NCI-H82 (cell line): ENCODE results near the gene OR2T2.
"Not testable (repeated sequence)": the region's sequence is repeated elsewhere in the genome, so short reads cannot be mapped to it uniquely, and the experiment has no call there.

Experiments
- DNase-seq: peaks from one replicate; lab custom pipeline; 2025; lab: John Stamatoyannopoulos, UW

OR2T2 gene

DNA sequence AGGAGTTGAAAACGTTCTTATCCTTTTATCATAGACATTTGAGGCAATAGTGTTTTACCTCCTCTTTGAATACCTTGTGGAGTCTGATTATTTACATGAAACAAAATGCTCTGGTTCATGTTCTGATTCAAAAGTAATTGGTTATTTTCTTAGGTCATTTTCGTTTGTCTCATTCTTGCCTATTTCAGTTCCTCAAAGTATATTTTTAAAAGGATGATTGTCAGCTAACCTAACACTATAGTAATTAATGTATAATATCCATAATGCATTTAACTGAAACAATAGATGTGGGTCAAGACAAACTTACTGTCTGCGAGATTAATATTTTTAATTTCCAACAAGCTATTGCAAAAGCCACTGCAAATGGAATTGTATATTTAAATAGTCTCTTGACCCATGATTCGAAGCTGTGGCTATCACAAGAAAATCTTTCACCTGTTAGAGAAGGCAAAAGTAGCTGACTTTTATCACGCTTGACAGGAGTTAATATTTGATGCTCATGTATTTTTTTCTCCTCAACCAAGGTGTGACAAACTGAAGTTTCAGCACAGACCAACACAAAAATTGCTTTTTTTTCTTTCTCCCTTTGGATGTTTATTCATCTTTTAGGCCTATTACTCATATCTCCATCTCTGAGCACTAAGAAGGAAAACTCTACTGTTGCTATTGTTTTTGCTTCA, 5.2 kb downstream of the OR2T2 start:
- DNase-seq, result not testable (repeated sequence)

DNA sequence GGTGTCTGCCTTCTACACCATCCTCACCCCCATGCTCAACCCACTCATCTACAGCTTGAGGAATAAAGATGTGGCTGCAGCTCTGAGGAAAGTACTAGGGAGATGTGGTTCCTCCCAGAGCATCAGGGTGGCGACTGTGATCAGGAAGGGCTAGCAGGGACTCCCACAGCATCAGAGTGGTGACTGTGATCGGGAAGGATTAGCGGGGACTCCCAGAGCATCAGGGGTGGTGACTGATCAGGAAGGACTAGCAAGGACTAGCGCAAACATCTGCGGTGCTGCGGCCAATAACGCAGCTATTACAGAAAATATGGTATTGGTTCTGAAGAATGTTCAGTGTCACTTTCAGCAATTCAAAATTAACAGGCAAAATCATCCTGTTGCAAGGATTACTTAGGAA, 8.2 kb downstream of the OR2T2 start:
- DNase-seq, result not testable (repeated sequence)

DNA sequence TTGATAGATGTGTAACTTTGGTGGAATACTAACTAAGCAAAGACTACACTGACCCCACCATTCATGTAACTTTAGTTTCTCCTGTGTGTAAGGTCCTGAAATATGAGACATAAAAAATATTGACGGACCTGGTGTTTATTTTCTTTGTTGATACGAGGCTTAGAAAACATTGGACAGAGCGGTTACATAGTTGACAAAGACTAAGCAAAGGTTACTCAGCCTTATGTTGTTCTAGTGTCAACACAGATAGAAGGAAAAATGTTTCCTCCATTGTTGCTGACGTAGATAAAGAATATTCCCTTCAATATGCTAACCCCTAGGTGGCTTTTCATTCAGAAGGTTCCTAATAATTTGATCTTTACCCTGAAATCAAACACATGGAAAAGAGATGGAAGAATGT, 9.6 kb downstream of the OR2T2 start:
- DNase-seq, result not testable (repeated sequence)

DNA sequence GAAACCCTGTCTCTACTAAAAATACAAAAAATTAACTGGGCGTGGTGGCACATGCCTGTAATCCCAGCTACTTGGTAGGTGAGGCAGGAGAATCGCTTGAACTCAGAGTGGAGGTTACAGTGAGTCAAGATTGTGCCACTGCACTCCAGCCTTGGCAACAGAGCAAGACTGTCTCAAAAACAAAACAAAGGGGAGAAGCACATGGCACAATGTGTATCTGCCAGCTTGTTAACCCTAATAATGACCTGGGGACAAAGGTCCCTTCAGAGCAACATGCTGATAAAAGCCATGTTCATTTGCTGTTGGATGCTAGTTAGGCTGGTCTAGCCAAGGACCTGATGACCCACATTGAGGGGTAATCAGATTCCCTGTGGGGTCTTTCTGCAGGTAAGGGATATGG, 11.2 kb downstream of the OR2T2 start:
- DNase-seq, result not testable (repeated sequence)

DNA sequence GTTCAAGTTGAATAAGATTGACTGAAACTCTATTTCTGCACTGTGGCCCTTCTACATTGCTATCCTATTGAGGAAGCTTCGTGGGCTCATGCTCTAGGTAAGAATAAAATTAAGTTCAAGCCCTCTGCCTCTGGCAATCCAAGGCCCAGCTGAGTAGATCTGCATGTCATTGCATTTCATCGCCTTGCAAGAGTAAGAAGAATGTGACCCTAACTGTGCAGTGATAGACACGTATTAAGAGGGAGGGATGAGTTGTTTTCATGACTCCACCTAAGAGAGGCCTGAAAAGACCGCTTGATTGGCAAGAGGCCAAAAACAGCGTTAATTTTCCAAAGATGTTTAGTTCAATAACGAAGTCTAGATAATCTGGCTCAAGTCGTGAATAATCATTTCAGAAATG, 13.7 kb downstream of the OR2T2 start:
- not testable (repeated sequence) for DNase-seq

DNA sequence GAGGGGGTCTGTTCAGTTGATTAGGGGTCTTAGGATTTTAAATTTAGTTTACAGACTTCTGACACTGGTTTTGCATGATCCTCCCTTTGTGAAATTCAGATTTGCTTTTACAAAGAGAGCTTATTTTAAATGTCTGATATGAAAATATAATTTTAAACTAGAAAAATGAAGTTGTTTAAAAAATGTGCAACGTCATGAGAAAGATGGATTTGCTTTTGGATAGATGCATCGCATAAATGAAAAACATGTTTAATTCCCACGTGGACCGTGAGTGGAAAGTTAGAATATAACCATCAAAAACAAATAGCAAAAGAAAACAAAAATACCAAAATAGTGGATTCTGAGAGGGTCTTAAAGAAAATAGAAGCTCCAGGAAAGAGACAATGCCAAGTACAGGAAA, 25.7 kb downstream of the OR2T2 start:
- DNase-seq, result no peak

DNA sequence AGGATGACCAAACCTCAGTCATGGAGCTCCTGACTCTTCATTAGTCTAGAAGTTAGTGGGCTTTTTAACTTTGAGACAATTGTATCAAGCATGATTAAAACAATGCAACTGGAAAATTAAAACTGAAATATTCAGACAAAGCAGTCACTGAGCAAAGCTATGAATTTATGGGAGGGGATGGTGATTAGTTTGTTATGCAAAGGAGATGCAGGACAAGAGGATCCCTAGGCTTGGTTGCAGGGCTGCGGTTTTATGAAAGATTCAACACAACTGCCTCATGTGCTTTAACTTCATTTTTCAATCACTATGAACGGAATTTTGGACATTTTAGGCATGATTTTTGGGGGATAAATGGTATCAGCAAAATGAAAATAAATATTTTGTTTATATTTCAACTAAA, 26.7 kb downstream of the OR2T2 start:
- DNase-seq, result not testable (repeated sequence)

DNA sequence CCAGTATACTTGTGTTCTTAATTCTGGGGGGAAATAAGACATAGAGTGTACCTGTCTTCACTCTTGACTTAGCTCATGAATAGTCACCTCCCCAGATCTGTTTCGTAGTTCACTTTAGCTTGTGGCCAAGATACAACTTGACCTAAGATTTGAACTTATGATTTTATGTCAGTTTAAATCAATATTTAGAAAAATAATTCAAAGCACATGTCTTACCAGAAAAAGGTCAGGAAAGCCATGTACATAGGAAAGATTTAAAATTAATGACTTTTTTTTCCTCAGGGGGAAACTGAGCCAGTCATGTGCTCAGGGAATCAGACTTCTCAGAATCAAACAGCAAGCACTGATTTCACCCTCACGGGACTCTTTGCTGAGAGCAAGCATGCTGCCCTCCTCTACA, 27.6 kb downstream of the OR2T2 start, which contains the start of gene OR2T3:
Gene OR2T3 (plus strand): TSS at position 301 of the 400 bp plus-strand sequence. CDS start 0 bp downstream, at position 301.
- not testable (repeated sequence) for DNase-seq

DNA sequence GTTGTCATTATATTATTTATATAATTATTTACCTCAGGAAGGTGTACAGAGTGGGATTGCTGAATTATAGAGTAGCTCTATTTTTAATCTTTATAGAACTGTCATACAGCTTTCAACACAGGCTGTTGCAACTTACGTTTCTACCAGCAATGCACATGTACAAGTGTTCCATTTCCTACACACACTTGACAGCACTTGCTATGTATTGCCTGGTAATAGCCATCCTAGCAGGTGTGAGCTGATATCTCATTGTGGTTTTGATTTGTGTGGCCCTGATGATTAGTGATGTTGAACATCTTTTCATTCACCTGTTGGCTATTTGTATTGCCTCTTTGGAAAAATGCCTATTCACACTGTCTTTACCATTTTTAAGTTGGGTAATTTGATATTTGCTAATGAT, 30.2 kb downstream of the OR2T2 start:
- not testable (repeated sequence) for DNase-seq

DNA sequence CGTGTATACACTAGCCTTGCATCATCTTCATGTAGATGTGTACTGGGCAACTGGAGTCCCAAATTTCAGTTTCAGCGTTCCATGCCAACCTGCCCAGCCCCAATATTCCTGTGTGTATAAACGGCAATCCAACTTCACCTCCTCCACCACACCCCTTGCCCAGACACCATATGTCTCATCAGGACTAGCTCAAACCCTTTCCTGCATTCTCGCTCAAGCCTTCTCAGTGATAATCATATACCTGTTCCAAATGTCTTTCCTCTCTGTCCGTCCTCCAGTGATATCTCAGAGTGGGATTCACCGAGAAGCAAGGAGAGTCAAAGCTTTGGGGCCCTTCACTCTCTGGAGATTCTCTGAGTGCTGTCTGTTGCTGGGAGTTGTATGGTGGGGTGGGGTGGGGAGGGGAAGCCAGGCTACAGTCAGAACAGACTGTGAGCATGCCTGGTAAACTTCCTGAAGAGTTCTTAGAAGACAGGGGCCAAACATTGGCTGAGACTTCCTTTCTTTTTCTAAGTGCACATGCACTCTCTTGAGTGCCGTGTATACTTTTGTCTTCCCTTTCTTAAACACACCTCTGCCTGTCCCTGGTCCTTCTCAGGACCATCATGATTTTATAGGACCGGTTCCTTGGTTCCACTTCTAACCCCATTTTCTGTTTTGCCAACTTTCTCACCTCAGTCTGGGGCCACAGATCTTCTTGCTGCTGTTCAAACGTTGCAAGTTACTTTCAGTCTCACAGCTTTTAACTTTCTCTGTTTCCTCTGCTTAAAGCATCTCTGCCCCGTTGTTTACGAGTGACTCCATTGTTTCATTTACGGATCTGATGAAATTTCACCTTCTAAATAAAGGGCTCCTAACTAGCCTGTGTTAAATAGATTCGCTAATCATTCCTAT, 36.5 kb downstream of the OR2T2 start:
- not testable (repeated sequence) for DNase-seq

DNA sequence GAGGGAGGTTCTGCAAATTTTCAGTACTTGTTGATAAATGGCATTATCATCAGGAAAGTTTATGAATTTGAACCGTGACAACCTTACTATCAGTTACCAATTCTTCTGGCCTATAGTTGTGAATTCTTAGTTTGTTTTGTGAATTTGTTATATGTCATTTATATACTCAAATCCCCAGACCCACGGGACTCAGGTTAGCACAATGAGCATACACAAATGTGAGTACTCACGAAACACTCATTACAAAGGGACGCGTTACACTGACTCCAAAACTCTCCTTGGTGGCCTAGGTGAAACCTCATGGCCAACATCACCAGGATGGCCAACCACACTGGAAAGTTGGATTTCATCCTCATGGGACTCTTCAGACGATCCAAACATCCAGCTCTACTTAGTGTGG, 42.9 kb downstream of the OR2T2 start, which contains the start of gene OR2T5:
Gene OR2T5 (plus strand): TSS at position 301 of the 400 bp plus-strand sequence. CDS start 0 bp downstream, at position 301.
- DNase-seq, result not testable (repeated sequence)

DNA sequence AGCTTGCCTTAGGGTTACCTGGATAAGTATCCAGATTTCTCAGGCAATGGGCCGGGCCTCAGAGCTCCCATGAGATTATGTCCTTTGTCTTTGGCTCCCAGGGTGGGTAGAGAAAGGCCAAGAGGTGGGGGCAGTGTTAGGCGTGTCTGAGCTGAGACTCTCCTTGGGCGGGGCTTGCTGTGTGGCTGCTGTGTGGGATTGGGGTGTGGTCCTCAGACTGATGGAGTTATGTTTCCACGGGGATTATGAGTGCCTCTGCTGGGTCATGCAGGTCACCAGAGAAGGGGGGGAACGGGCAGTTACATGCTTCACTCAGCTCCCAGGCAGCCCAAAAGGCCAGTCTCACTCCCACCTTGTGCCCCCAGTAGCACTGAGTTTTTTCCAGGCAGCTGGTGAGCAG, 51.2 kb downstream of the OR2T2 start:
- DNase-seq, result not testable (repeated sequence)

DNA sequence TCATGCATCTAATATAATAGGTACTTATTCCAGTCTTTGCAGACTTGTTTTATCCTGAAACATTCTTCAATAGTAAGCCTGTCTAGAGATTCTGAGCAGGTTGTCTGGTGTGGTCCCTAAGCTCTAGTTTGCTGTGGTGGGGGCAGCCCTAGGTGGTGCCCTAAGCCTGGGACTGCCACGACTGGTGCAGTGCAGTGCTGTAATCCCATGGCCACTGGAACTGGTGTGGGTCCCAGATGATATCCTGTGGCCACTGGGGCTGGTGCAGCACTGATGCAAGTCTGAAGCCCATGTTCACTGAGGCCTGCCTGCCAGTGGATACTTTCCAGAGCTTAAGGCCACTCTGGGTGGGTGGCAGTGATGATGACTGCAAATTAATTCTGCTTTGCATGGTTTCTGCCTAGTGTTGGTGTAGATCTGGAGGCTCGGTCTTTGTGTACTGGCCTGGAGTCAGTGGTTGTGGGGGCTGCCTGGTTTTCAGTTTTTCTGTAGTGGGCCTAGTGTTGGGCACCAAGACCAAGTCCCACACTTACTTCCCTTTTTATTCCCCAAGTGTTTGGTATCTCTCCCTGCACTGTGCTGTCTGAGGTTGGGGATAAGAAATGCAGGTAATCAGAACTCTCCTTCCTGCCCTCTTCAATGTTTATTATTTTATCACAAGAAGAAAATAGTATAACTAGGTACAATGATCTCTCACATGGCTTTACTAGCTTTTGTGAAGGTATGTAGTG, 55.0 kb downstream of the OR2T2 start:
- not testable (repeated sequence) for DNase-seq
